ENCODE data around the gene KSR2. TPM values are rescaled to one million over a fixed set of nuclear protein-coding genes. Genes with fewer than 3 reads are reported as not detected.
A peak's percentile ranks its signal among the peaks of the same experiment; 100 is the strongest.

Gene KSR2
- total and polyA plus RNA-seq, 2 donors (not counting 3 experiments of a cell fraction or from before 2014, with no cell fraction given): 2.1 to 5.2 TPM

DNA sequence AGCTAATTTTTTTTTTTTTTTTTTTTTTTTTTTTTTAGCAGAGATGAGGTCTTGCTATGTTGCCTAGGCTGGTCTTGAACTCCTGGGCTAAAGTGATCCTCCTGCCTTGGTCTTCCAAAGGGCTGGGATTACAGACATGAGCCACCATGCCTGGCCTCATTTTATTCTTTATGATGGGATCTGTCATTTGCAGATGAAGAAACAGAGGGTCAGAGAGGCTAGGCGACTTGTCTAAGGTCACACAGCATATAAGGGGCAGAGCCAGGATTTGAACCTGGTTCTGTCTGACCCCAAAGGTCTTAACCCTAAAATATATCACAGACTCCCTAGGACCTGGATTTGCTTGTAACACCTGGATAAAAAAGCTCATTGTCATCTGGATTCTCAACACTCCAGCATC is 282.6 kb downstream of the KSR2 start:
- dilution Hi-C loops (cut with MboI; ENCODE audit: extremely low pct_ligation_motif_present, low sequenced_read_pairs) (no loop called here), intact Hi-C loops (cut with micrococcal nuclease) (loop anchor here (1.0 to 10.0 kb wide), 5 partner anchors 29 to 689 kb away; partner anchors contain the start of genes FBXO21, SUDS3 and TAOK3)
- Histone ChIP-seq H4K20me1 (replicated peaks; ENCODE audit: control insufficient read depth, extremely low read depth, insufficient read depth, low read length) (no peaks in the 10 kb centered on the region), H3K36me3 (ENCODE audit: control insufficient read depth in 2 of 2, extremely low read depth in 1 of 2, insufficient read depth in 2 of 2, low read length in 2 of 2) (no peaks in the 10 kb centered on the region), H3K4me3 (replicated peaks in 1 of 3; ENCODE audit: insufficient read depth in 1 of 3, low read depth in 1 of 3, low read length in 3 of 3) (peak overlapping the region in 1 of 3 experiments; percentile 17), H3K27ac (ENCODE audit: insufficient read depth, low read depth, low read length) (peak overlapping the region; percentile 98), H3K4me1 (ENCODE audit: control insufficient read depth, extremely low read depth, insufficient read depth, low read length) (peaks cover 44% of the 10 kb centered on the region), H3K9me3 (replicated peaks; ENCODE audit: control insufficient read depth, insufficient read depth, low read length) (no peaks in the 10 kb centered on the region), H3K79me2 (ENCODE audit: control insufficient read depth, insufficient read depth, low read length) (no peaks in the 10 kb centered on the region), H3K27me3 (ENCODE audit: control insufficient read depth in 2 of 2, insufficient read depth in 2 of 2, low read length in 2 of 2) (no peaks in the 10 kb centered on the region), H3K4me2 (ENCODE audit: insufficient read depth, low read length) (peak overlapping the region; percentile 69), H3K9ac (replicated peaks; ENCODE audit: extremely low read depth, insufficient read depth, low read length) (peak overlapping the region; percentile 86), H2AFZ (ENCODE audit: low read depth, low read length) (no peak overlapping the region), H3K9me1 (replicated peaks; ENCODE audit: control insufficient read depth, extremely low read depth, insufficient read depth, low read length) (no peaks in the 10 kb centered on the region)
- ChIA-PET CTCF (interaction anchor here (1.5 to 4.6 kb wide), 8 partner anchors 8 to 319 kb away, joined by 3 to 36 read pairs (median 10); no protein-coding TSS in a partner anchor), POLR2A (interaction anchor here (0.7 kb wide), 1 partner anchor 16 kb away, joined by 5 read pairs; no protein-coding TSS in a partner anchor)
- no TSS peak for BruUV-seq (replicated peaks)
- no peak for FAIRE-seq
- no peak for DNase-seq (ENCODE audit: low read depth, low spot score)
- TF ChIP-seq POLR2AphosphoS5 (IDR thresholded peaks at IDR 0.05; ENCODE audit: insufficient read depth, low read depth, low read length) (no peak), FOS (IDR thresholded peaks at IDR 0.05; ENCODE audit: borderline replicate concordance, insufficient read depth, low read length) (no peak), POLR2A (IDR thresholded peaks at IDR 0.05; ENCODE audit: low read depth, low read length) (no peak), GATA2 (IDR thresholded peaks at IDR 0.05; ENCODE audit: insufficient read depth, insufficient read length, low read depth, low read length) (no peak), EZH2 (IDR thresholded peaks at IDR 0.05; ENCODE audit: borderline replicate concordance, low read depth, low read length, severe bottlenecking) (no peak)
- TF ChIP-seq, protein P1, sequence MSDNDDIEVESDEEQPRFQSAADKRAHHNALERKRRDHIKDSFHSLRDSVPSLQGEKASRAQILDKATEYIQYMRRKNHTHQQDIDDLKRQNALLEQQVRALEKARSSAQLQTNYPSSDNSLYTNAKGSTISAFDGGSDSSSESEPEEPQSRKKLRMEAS (IDR thresholded peaks at IDR 0.05; ENCODE audit: insufficient read depth, insufficient read length): no peak

Measured in endothelial cell of umbilical vein (primary cell).